HTR-8/SVneo (cell line): ENCODE results near the gene HSPB3.
"Not testable (repeated sequence)": the region's sequence is repeated elsewhere in the genome, so short reads cannot be mapped to it uniquely, and the experiment has no call there.

Experiments used
- DNase-seq: peaks from one replicate; pipeline ENCODE4 v3.0.0; 2011; ENCODE audit warnings: low spot score, mixed read lengths; ENCODE audit not compliant: insufficient read length
- FAIRE-seq: peaks from 2 replicates; lab custom pipeline; 2011; peaks lifted over from hg19 to GRCh38; lab: Jason Lieb, UNC

HSPB3 gene, protein sequence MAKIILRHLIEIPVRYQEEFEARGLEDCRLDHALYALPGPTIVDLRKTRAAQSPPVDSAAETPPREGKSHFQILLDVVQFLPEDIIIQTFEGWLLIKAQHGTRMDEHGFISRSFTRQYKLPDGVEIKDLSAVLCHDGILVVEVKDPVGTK

DNA sequence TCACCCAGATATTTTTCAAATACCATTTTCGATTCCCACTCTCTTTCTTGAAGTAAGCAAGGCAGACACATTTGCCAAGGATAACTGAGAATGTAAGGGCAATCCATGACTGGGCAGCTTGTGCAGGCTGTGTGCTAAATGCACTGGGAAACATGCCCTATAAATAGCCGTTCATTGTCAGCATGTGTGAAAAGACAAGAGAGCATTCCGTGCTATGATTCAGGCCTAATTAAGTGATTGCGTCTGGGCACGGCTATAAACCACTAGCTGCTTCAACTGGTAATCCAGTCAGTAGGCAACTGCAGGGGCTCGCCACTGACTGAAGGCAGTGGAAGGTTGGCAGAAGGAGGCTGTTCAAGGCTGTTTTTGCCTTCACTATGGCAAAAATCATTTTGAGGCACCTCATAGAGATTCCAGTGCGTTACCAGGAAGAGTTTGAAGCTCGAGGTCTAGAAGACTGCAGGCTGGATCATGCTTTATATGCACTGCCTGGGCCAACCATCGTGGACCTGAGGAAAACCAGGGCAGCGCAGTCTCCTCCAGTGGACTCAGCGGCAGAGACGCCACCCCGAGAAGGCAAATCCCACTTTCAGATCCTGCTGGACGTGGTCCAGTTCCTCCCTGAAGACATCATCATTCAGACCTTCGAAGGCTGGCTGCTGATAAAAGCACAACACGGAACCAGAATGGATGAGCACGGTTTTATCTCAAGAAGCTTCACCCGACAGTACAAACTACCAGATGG, at the start of gene HSPB3:
TSS of gene HSPB3 (plus strand) at position 287 of the 745 bp plus-strand sequence. CDS start at position 378, 91 bp downstream.
- no peak for DNase-seq
- FAIRE-seq: peak; percentile 67

DNA sequence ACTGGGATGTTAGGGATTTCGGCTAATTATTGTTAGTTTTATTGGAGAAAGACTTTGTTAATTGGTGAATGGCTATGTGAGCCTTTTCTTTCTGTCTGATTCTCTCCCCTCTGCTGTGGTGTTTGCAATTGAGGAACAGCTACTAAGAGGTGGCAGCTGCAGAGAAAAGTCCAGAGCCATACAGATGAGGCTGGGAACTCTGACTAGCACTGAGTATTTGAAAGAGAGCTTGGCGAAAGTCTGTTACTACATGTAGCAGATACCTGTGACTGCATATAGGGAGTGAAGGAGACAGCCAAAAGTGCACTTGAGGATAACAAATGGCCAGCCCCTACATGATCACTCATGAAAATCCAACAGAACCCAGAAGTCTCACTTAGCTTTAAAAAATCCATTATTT, 44.3 kb upstream of the HSPB3 start:
- DNase-seq (no peak), FAIRE-seq (no peak)

- FAIRE-seq (no peak), DNase-seq (no peak)
Measured at GRCh38 chr5:54412913-54413312, 42.6 kb upstream of the HSPB3 start.

DNA sequence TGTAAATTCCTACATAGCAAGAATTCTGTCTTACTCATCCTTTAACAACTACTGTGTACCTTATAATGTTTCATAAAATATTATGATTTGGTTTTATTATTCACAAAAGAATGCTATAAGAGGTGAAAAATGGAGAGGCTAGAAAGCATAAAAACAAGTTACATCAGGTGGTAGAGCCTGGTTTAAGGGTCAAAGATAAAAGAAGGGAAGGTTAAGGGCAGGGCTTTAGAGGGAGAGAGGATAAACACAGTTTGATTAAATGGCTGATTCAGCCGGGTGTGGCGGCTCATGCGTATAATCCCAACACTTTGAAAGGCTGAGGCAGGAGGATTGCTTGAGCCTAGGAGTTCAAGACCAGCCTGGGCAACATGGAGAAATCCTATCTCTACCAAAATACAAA, 40.4 kb upstream of the HSPB3 start:
- FAIRE-seq (no peak), DNase-seq (no peak)

GRCh38 chr5:54415896-54416601, 39.5 kb upstream of the HSPB3 start:
- FAIRE-seq (peak; percentile 55), DNase-seq (no peak)

DNA sequence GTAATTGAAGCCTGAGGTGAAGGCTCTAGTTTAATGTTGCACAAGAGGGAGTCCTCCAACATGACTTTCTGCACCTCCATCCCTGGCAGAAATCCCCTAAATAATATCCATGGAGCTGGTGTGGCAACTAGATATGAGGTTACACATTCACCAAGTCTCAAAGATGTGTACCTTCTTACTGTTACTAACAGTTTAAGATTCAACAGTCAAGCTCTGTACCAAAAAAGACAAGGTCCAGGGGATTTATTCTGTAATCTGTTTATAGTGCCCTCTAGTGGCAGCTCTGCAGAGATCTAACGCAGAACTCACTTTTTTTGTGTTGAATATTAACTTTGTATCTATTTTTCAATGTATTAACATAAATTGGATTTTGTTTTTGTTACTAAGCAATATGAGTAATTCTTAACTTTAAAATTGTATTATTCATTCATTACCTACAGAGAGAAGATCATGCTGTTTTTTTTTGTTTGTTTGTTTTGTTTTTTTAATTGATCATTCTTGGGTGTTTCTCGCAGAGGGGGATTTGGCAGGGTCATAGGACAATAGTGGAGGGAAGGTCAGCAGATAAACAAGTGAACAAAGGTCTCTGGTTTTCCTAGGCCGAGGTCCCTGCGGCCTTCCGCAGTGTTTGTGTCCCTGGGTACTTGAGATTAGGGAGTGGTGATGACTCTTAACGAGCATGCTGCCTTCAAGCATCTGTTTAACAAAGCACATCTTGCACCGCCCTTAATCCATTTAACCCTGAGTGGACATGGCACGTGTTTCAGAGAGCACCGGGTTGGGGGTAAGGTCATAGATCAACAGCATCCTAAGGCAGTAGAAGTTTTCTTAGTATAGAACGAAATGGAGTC, 35.7 kb upstream of the HSPB3 start:
- not testable (repeated sequence) for FAIRE-seq
- peak; percentile 69 for DNase-seq

- FAIRE-seq, DNase-seq: not testable (repeated sequence)
Measured at GRCh38 chr5:54420511-54420910, 35.0 kb upstream of the HSPB3 start.

GRCh38 chr5:54421976-54422375, 33.5 kb upstream of the HSPB3 start:
- FAIRE-seq (no peak), DNase-seq (no peak)

- FAIRE-seq (no peak), DNase-seq (no peak)
Measured at GRCh38 chr5:54425258-54425657, 30.2 kb upstream of the HSPB3 start.

GRCh38 chr5:54426209-54426608, 29.3 kb upstream of the HSPB3 start:
- no peak for FAIRE-seq
- no peak for DNase-seq

GRCh38 chr5:54434650-54435049, 20.8 kb upstream of the HSPB3 start:
- DNase-seq, FAIRE-seq: not testable (repeated sequence)

GRCh38 chr5:54438620-54439389, 16.7 kb upstream of the HSPB3 start:
- DNase-seq (no peak), FAIRE-seq (peak; percentile 51)

DNA sequence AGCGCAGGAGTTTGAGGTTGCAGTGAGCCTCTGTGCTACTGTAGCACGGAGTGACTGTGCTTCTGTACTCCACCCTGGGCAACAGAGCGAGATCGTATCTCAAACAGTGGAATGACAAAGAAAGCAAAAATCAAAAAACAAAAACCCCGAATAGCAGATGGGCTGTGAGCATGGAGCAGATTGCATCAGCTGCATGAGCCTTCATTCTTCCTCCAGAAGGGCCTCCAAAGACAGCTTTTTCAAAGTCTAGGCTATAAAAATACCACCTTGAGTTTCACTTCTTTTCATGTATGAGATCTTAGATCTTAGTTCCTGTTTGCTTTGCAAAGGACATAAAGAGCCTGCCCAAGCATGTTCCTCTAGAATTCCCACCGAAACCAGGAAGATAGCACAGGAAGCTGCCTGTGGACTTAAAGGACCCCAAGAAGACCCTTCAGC, 15.0 kb upstream of the HSPB3 start:
- DNase-seq (no peak), FAIRE-seq (no peak)

GRCh38 chr5:54442271-54442670, 13.2 kb upstream of the HSPB3 start:
- no peak for DNase-seq
- no peak for FAIRE-seq

- DNase-seq: peak; percentile 54
- FAIRE-seq: peak; percentile 40
Measured at GRCh38 chr5:54443270-54443669, 12.2 kb upstream of the HSPB3 start.

GRCh38 chr5:54445691-54446378, 9.7 kb upstream of the HSPB3 start:
- no peak for DNase-seq
- FAIRE-seq: peak; percentile 42

GRCh38 chr5:54446379-54446732, 9.1 kb upstream of the HSPB3 start:
- DNase-seq (no peak), FAIRE-seq (no peak)

- no peak for FAIRE-seq
- DNase-seq: no peak
Measured at GRCh38 chr5:54449923-54450322, 5.6 kb upstream of the HSPB3 start.

- FAIRE-seq: no peak
- no peak for DNase-seq
Measured at GRCh38 chr5:54450542-54450941, 5.0 kb upstream of the HSPB3 start.
